MG63 (cell line): ENCODE data around the gene CPEB4. TPM values are rescaled to one million over a fixed set of nuclear protein-coding genes. Genes with fewer than 3 reads are reported as not detected.

ENCODE experiments used
- DNase-seq: peaks from one replicate; pipeline ENCODE4 v3.0.0-alpha.2; 2020
- H3K27me3 ChIP-seq: fragments of 250-450 bp; sonication (Bioruptor Pico); 2 replicates; pipeline ENCODE4 v1.5.1; 2020; ENCODE audit warnings: mild to moderate bottlenecking, moderate library complexity
- H3K36me3 ChIP-seq: fragments of 250-450 bp; sonication (Bioruptor Pico); 2 replicates; pipeline ENCODE4 v1.5.1; 2020; ENCODE audit warnings: mild to moderate bottlenecking, moderate library complexity
- H3K4me3 ChIP-seq: fragments of 250-450 bp; sonication (Bioruptor Pico); 2 replicates; pipeline ENCODE4 v1.5.1; 2020; ENCODE audit warnings: mild to moderate bottlenecking, moderate library complexity
- H3K9me3 ChIP-seq: fragments of 250-450 bp; sonication (Bioruptor Pico); 2 replicates; pipeline ENCODE4 v1.5.1; 2020; ENCODE audit warnings: mild to moderate bottlenecking, moderate library complexity
- total RNA-seq: library from RNA; depleted of rRNA; stranded (reverse); fragments of >200 nt; shearing (Covaris generic); gene quantifications from 2 replicates; pipeline ENCODE4 v1.2.3, GENCODE V29; 2014; ENCODE audit warnings: low replicate concordance

Gene CPEB4
- total RNA-seq, 1 experiment from 2014 or later = 3.6 TPM

GRCh38 chr5:173875189-173875588, 13.0 kb upstream of the CPEB4 start:
- DNase-seq = no peak
- H3K4me3 ChIP-seq = no peak overlapping the region
- H3K27me3 ChIP-seq = 0 out of 2 replicates have a peak, but pooled peaks cover 4% of the 10 kb centered on the region
- H3K9me3 ChIP-seq = no peaks in the 10 kb centered on the region
- H3K36me3 ChIP-seq = no peaks in the 10 kb centered on the region

GRCh38 chr5:173878224-173878967, 9.8 kb upstream of the CPEB4 start:
- peaks cover 6% of the 10 kb centered on the region for H3K9me3 ChIP-seq
- no peak for DNase-seq
- no peak overlapping the region for H3K4me3 ChIP-seq
- H3K27me3 ChIP-seq = 0 out of 2 replicates have a peak, but pooled peaks cover 4% of the 10 kb centered on the region
- no peaks in the 10 kb centered on the region for H3K36me3 ChIP-seq

- Histone ChIP-seq H3K27me3 (no peaks in the 10 kb centered on the region), H3K9me3 (peaks cover 10% of the 10 kb centered on the region), H3K36me3 (no peaks in the 10 kb centered on the region), H3K4me3 (no peak overlapping the region)
- DNase-seq = no peak
Observed at GRCh38 chr5:173880306-173880985, 7.7 kb upstream of the CPEB4 start.

- Histone ChIP-seq H3K36me3 (no peaks in the 10 kb centered on the region), H3K4me3 (no peak overlapping the region), H3K9me3 (peaks cover 10% of the 10 kb centered on the region), H3K27me3 (no peaks in the 10 kb centered on the region)
- DNase-seq = no peak
Observed at GRCh38 chr5:173881811-173882575, 6.2 kb upstream of the CPEB4 start.

GRCh38 chr5:173882632-173883031, 5.5 kb upstream of the CPEB4 start:
- H3K27me3 ChIP-seq = no peaks in the 10 kb centered on the region
- H3K4me3 ChIP-seq = no peak overlapping the region
- no peak for DNase-seq
- peaks cover 10% of the 10 kb centered on the region for H3K9me3 ChIP-seq
- no peaks in the 10 kb centered on the region for H3K36me3 ChIP-seq

GRCh38 chr5:173883347-173883924, 4.7 kb upstream of the CPEB4 start:
- H3K4me3 ChIP-seq = no peak overlapping the region
- H3K27me3 ChIP-seq = no peaks in the 10 kb centered on the region
- DNase-seq = no peak
- H3K9me3 ChIP-seq = peaks cover 10% of the 10 kb centered on the region
- no peaks in the 10 kb centered on the region for H3K36me3 ChIP-seq

GRCh38 chr5:173884402-173885053, 3.6 kb upstream of the CPEB4 start:
- no peaks in the 10 kb centered on the region for H3K27me3 ChIP-seq

GRCh38 chr5:173885054-173885443, 3.1 kb upstream of the CPEB4 start:
- no peak for DNase-seq
- no peaks in the 10 kb centered on the region for H3K27me3 ChIP-seq
- no peak overlapping the region for H3K4me3 ChIP-seq
- H3K9me3 ChIP-seq = peaks cover 10% of the 10 kb centered on the region
- no peaks in the 10 kb centered on the region for H3K36me3 ChIP-seq

More at GRCh38 chr5:173884402-173885053, 3.6 kb upstream of the CPEB4 start:
- Histone ChIP-seq H3K36me3 (no peaks in the 10 kb centered on the region), H3K4me3 (no peak overlapping the region), H3K9me3 (peaks cover 10% of the 10 kb centered on the region)
- DNase-seq = no peak

- H3K36me3 ChIP-seq = no peaks in the 10 kb centered on the region
- peaks cover 10% of the 10 kb centered on the region for H3K9me3 ChIP-seq
- DNase-seq = no peak
- no peak overlapping the region for H3K4me3 ChIP-seq
- H3K27me3 ChIP-seq = no peaks in the 10 kb centered on the region
Observed at GRCh38 chr5:173885475-173886010, 2.6 kb upstream of the CPEB4 start.

- H3K9me3 ChIP-seq = peaks cover 10% of the 10 kb centered on the region
- no peaks in the 10 kb centered on the region for H3K27me3 ChIP-seq
- no peaks in the 10 kb centered on the region for H3K36me3 ChIP-seq
- H3K4me3 ChIP-seq = no peak overlapping the region
- DNase-seq = no peak
Observed at GRCh38 chr5:173886150-173886549, 2.0 kb upstream of the CPEB4 start.

GRCh38 chr5:173888473-173889131, 453 bp downstream of the CPEB4 start:
- H3K4me3 ChIP-seq = peak overlapping the region; percentile 93
- peak; percentile 34 for DNase-seq
- peaks cover 1% of the 10 kb centered on the region; the same call in 1 of the 2 replicates for H3K9me3 ChIP-seq
- no peaks in the 10 kb centered on the region for H3K36me3 ChIP-seq
- no peaks in the 10 kb centered on the region for H3K27me3 ChIP-seq

GRCh38 chr5:173890195-173890991, 2.2 kb downstream of the CPEB4 start:
- Histone ChIP-seq H3K9me3 (no peaks in the 10 kb centered on the region), H3K36me3 (no peaks in the 10 kb centered on the region), H3K4me3 (peak overlapping the region; percentile 93), H3K27me3 (no peaks in the 10 kb centered on the region)
- peak; percentile 47 for DNase-seq

GRCh38 chr5:173891308-173892116, 3.4 kb downstream of the CPEB4 start:
- H3K4me3 ChIP-seq = peak overlapping the region; percentile 93
- no peaks in the 10 kb centered on the region for H3K9me3 ChIP-seq
- no peak for DNase-seq
- H3K36me3 ChIP-seq = no peaks in the 10 kb centered on the region
- H3K27me3 ChIP-seq = no peaks in the 10 kb centered on the region

GRCh38 chr5:173893192-173893561, 5.0 kb downstream of the CPEB4 start:
- H3K9me3 ChIP-seq = no peaks in the 10 kb centered on the region
- H3K27me3 ChIP-seq = no peaks in the 10 kb centered on the region
- H3K36me3 ChIP-seq = no peaks in the 10 kb centered on the region
- no peak overlapping the region for H3K4me3 ChIP-seq
- no peak for DNase-seq
